GM23338 (cell line): ENCODE measurements around the gene HAO1. TPM values are rescaled to one million over a fixed set of nuclear protein-coding genes. Genes with fewer than 3 reads are reported as not detected.

ENCODE experiments used
- ATAC-seq: fragments of 200-7000 bp; cut with Tn5 transposase; 3 replicates; pipeline ENCODE4 v1.9.1; 2020
- DNase-seq: peaks from one replicate; pipeline ENCODE4 v3.0.0-alpha.2; 2015; ENCODE audit warnings: low spot score
- H2AFZ ChIP-seq: fragments of 200-600 bp; sonication (generic); 2 replicates; pipeline ENCODE4 v1.8.0; 2016; ENCODE audit warnings: antibody characterized with exemption, mild to moderate bottlenecking, moderate library complexity
- H3F3A ChIP-seq: fragments of 200-600 bp; sonication (generic); replicated peaks from 2 replicates; pipeline ENCODE4 v1.8.0; 2017; ENCODE audit warnings: antibody characterized with exemption, mixed run types, low read depth
- H3K27ac ChIP-seq: fragments of 200-600 bp; sonication (generic); 2 replicates; pipeline ENCODE4 v1.6.1; 2016; ENCODE audit warnings: low read depth
- H3K27me3 ChIP-seq: fragments of 200-600 bp; sonication (generic); 2 replicates; pipeline ENCODE4 v1.8.0; 2016; ENCODE audit warnings: mild to moderate bottlenecking, mixed run types, moderate library complexity; ENCODE audit not compliant: insufficient read depth
- H3K36me3 ChIP-seq: fragments of 200-600 bp; sonication (generic); 2 replicates; pipeline ENCODE4 v1.8.0; 2016; ENCODE audit warnings: mild to moderate bottlenecking; ENCODE audit not compliant: insufficient read depth
- H3K4me1 ChIP-seq: fragments of 200-600 bp; sonication (generic); 2 replicates; pipeline ENCODE4 v1.8.0; 2016; ENCODE audit warnings: mild to moderate bottlenecking, moderate library complexity; ENCODE audit not compliant: insufficient read depth
- H3K4me2 ChIP-seq: fragments of 200-600 bp; sonication (generic); 2 replicates; pipeline ENCODE4 v1.7.1; 2017; ENCODE audit warnings: mixed run types
- H3K4me3 ChIP-seq: fragments of 200-600 bp; sonication (generic); 2 replicates; pipeline ENCODE4 v1.6.1; 2016; ENCODE audit warnings: mixed run types
- H3K79me2 ChIP-seq: fragments of 200-600 bp; sonication (generic); replicated peaks from 2 replicates; pipeline ENCODE4 v1.8.0; 2017; ENCODE audit warnings: mild to moderate bottlenecking; ENCODE audit not compliant: insufficient read depth
- H3K9me2 ChIP-seq: fragments of 200-600 bp; sonication (generic); 2 replicates; pipeline ENCODE4 v1.8.0; 2017; ENCODE audit not compliant: insufficient read depth
- H4K20me1 ChIP-seq: fragments of 200-600 bp; sonication (generic); replicated peaks from 2 replicates; pipeline ENCODE4 v1.8.0; 2017; ENCODE audit warnings: mild to moderate bottlenecking; ENCODE audit not compliant: insufficient read depth
- H3K27ac Mint-ChIP-seq: 2 replicates; pipeline ENCODE4 v1.8.0; 2020; ENCODE audit warnings: inconsistent platforms, mild to moderate bottlenecking, moderate library complexity, mixed read lengths
- H3K27me3 Mint-ChIP-seq: 3 replicates; pipeline ENCODE4 v1.8.0; 2022; ENCODE audit warnings: low read depth, mild to moderate bottlenecking, moderate library complexity, mixed read lengths, inconsistent platforms; ENCODE audit not compliant: insufficient read depth, poor library complexity
- H3K36me3 Mint-ChIP-seq: 3 replicates; pipeline ENCODE4 v1.8.0; 2021; ENCODE audit warnings: low read depth, mild to moderate bottlenecking, inconsistent platforms, moderate library complexity, mixed read lengths
- H3K4me1 Mint-ChIP-seq: 3 replicates; pipeline ENCODE4 v1.8.0; 2020; ENCODE audit warnings: mild to moderate bottlenecking, inconsistent platforms, mixed read lengths
- H3K4me3 Mint-ChIP-seq: 3 replicates; pipeline ENCODE4 v1.8.0; 2021; ENCODE audit warnings: moderate library complexity, mild to moderate bottlenecking, inconsistent platforms, mixed read lengths
- H3K9me3 Mint-ChIP-seq: 3 replicates; pipeline ENCODE4 v1.8.0; 2020; ENCODE audit warnings: moderate library complexity, mild to moderate bottlenecking, inconsistent platforms, mixed read lengths
- CREB1 ChIP-seq: fragments of 250-450 bp; sonication (Bioruptor Pico); IDR thresholded peaks from 2 replicates; pipeline ENCODE4 v1.5.0; 2020; ENCODE audit warnings: low read depth, mild to moderate bottlenecking, moderate library complexity
- EZH2phosphoT487 ChIP-seq: fragments of 200-600 bp; sonication (generic); IDR thresholded peaks from one replicate; pipeline ENCODE4 v1.8.1; 2018; ENCODE audit warnings: antibody characterized with exemption; ENCODE audit not compliant: unreplicated experiment
- JUNB ChIP-seq: IDR thresholded peaks from one replicate; pipeline ENCODE4 v1.6.1; 2016; ENCODE audit warnings: antibody characterized with exemption; ENCODE audit not compliant: unreplicated experiment
- ZNF114 ChIP-seq: fragments of 250-450 bp; sonication (Bioruptor Pico); IDR thresholded peaks from 2 replicates; pipeline ENCODE4 v1.5.0; 2020; ENCODE audit warnings: mild to moderate bottlenecking, moderate library complexity
- polyA plus RNA-seq: library from polyadenylated mRNA; unstranded; fragments of >200 nt; fragmentation: Nextera tagmentation; extraction: Ambion mirVana; gene quantifications from 2 replicates; pipeline ENCODE4 v1.2.1, GENCODE V29; 2016
- total RNA-seq: library from RNA; depleted of rRNA; stranded (reverse); fragments of >200 nt; shearing (Covaris generic); gene quantifications from 2 replicates; pipeline ENCODE4 v1.2.3, GENCODE V29; 2014
- TF ChIP-seq, protein P1 (sequence below): fragments of 250-450 bp; sonication (Bioruptor Pico); IDR thresholded peaks from 2 replicates; pipeline ENCODE4 v1.5.0; 2020; ENCODE audit warnings: mild to moderate bottlenecking, moderate library complexity
- TF ChIP-seq, protein P2 (sequence below), 2 experiments: fragments of 200-600 bp in 1 of 2; sonication (generic) in 1 of 2; conservative IDR thresholded peaks; 2 replicates each; pipeline versions ENCODE4 v1.5.1 to v1.6.1; 2016 to 2017; ENCODE audit warnings: antibody characterized with exemption in 2 of 2, low read depth in 2 of 2, mild to moderate bottlenecking in 2 of 2, moderate library complexity in 1 of 2
- TF ChIP-seq, protein P3 (sequence below): IDR thresholded peaks from one replicate; pipeline ENCODE4 v1.6.1; 2018; ENCODE audit warnings: antibody characterized with exemption; ENCODE audit not compliant: unreplicated experiment
- TF ChIP-seq, protein P4 (sequence below): IDR thresholded peaks from 2 replicates; pipeline ENCODE4 v1.6.1; 2016; ENCODE audit warnings: antibody characterized with exemption

Gene HAO1
- total and polyA plus RNA-seq, 2 experiments from 2014 or later = not detected

DNA sequence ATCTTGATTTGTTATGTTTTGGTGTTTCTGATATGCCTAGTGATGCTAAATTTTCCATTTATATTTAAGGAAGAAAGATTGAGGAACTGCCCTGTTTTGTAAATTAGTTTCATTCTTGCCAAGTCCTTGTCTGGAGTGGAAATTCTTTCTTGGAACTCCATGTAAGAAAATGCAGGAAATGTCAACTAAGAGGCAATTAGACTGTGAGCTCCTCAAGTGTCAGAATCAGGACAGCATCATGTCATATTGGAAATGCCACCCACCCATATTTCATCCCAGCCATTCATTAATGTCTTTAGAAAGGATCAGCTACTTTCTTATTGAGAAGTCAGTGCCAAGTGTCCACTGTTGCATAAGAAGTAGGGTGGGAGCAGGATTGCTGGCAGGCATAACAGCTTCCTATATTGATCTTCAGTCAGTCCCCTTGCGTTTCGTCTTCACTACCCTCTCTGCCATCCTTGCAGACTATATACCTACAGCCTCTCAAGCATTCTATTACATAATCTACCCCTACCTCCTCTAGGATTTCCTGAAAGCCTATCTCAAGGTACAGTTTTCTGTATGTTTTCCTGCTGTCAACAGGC lies 42.4 kb downstream of the HAO1 start:
- peaks cover 4% of the 10 kb centered on the region; the same call in 1 of the 2 replicates for H3K9me2 ChIP-seq
- TF ChIP-seq CREB1 (CRISPR knock-in tag) (no peak), ZNF114 (CRISPR knock-in tag) (no peak), JUNB (no peak), EZH2phosphoT487 (no peak)
- TF ChIP-seq, protein P1, sequence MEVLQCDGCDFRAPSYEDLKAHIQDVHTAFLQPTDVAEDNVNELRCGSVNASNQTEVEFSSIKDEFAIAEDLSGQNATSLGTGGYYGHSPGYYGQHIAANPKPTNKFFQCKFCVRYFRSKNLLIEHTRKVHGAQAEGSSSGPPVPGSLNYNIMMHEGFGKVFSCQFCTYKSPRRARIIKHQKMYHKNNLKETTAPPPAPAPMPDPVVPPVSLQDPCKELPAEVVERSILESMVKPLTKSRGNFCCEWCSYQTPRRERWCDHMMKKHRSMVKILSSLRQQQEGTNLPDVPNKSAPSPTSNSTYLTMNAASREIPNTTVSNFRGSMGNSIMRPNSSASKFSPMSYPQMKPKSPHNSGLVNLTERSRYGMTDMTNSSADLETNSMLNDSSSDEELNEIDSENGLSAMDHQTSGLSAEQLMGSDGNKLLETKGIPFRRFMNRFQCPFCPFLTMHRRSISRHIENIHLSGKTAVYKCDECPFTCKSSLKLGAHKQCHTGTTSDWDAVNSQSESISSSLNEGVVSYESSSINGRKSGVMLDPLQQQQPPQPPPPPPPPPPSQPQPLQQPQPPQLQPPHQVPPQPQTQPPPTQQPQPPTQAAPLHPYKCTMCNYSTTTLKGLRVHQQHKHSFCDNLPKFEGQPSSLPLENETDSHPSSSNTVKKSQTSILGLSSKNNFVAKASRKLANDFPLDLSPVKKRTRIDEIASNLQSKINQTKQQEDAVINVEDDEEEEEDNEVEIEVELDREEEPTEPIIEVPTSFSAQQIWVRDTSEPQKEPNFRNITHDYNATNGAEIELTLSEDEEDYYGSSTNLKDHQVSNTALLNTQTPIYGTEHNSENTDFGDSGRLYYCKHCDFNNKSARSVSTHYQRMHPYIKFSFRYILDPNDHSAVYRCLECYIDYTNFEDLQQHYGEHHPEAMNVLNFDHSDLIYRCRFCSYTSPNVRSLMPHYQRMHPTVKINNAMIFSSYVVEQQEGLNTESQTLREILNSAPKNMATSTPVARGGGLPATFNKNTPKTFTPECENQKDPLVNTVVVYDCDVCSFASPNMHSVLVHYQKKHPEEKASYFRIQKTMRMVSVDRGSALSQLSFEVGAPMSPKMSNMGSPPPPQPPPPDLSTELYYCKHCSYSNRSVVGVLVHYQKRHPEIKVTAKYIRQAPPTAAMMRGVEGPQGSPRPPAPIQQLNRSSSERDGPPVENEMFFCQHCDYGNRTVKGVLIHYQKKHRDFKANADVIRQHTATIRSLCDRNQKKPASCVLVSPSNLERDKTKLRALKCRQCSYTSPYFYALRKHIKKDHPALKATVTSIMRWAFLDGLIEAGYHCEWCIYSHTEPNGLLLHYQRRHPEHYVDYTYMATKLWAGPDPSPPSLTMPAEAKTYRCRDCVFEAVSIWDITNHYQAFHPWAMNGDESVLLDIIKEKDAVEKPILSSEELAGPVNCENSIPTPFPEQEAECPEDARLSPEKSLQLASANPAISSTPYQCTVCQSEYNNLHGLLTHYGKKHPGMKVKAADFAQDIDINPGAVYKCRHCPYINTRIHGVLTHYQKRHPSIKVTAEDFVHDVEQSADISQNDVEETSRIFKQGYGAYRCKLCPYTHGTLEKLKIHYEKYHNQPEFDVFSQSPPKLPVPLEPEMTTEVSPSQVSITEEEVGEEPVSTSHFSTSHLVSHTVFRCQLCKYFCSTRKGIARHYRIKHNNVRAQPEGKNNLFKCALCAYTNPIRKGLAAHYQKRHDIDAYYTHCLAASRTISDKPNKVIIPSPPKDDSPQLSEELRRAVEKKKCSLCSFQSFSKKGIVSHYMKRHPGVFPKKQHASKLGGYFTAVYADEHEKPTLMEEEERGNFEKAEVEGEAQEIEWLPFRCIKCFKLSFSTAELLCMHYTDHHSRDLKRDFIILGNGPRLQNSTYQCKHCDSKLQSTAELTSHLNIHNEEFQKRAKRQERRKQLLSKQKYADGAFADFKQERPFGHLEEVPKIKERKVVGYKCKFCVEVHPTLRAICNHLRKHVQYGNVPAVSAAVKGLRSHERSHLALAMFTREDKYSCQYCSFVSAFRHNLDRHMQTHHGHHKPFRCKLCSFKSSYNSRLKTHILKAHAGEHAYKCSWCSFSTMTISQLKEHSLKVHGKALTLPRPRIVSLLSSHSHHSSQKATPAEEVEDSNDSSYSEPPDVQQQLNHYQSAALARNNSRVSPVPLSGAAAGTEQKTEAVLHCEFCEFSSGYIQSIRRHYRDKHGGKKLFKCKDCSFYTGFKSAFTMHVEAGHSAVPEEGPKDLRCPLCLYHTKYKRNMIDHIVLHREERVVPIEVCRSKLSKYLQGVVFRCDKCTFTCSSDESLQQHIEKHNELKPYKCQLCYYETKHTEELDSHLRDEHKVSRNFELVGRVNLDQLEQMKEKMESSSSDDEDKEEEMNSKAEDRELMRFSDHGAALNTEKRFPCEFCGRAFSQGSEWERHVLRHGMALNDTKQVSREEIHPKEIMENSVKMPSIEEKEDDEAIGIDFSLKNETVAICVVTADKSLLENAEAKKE = no peak
- TF ChIP-seq, protein P2, sequence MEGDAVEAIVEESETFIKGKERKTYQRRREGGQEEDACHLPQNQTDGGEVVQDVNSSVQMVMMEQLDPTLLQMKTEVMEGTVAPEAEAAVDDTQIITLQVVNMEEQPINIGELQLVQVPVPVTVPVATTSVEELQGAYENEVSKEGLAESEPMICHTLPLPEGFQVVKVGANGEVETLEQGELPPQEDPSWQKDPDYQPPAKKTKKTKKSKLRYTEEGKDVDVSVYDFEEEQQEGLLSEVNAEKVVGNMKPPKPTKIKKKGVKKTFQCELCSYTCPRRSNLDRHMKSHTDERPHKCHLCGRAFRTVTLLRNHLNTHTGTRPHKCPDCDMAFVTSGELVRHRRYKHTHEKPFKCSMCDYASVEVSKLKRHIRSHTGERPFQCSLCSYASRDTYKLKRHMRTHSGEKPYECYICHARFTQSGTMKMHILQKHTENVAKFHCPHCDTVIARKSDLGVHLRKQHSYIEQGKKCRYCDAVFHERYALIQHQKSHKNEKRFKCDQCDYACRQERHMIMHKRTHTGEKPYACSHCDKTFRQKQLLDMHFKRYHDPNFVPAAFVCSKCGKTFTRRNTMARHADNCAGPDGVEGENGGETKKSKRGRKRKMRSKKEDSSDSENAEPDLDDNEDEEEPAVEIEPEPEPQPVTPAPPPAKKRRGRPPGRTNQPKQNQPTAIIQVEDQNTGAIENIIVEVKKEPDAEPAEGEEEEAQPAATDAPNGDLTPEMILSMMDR (conservative IDR thresholded peaks at IDR 0.05; ENCODE audit: low read depth in 2 of 2) = no peak
- TF ChIP-seq, protein P3, sequence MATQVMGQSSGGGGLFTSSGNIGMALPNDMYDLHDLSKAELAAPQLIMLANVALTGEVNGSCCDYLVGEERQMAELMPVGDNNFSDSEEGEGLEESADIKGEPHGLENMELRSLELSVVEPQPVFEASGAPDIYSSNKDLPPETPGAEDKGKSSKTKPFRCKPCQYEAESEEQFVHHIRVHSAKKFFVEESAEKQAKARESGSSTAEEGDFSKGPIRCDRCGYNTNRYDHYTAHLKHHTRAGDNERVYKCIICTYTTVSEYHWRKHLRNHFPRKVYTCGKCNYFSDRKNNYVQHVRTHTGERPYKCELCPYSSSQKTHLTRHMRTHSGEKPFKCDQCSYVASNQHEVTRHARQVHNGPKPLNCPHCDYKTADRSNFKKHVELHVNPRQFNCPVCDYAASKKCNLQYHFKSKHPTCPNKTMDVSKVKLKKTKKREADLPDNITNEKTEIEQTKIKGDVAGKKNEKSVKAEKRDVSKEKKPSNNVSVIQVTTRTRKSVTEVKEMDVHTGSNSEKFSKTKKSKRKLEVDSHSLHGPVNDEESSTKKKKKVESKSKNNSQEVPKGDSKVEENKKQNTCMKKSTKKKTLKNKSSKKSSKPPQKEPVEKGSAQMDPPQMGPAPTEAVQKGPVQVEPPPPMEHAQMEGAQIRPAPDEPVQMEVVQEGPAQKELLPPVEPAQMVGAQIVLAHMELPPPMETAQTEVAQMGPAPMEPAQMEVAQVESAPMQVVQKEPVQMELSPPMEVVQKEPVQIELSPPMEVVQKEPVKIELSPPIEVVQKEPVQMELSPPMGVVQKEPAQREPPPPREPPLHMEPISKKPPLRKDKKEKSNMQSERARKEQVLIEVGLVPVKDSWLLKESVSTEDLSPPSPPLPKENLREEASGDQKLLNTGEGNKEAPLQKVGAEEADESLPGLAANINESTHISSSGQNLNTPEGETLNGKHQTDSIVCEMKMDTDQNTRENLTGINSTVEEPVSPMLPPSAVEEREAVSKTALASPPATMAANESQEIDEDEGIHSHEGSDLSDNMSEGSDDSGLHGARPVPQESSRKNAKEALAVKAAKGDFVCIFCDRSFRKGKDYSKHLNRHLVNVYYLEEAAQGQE = no peak
- TF ChIP-seq, protein P4, sequence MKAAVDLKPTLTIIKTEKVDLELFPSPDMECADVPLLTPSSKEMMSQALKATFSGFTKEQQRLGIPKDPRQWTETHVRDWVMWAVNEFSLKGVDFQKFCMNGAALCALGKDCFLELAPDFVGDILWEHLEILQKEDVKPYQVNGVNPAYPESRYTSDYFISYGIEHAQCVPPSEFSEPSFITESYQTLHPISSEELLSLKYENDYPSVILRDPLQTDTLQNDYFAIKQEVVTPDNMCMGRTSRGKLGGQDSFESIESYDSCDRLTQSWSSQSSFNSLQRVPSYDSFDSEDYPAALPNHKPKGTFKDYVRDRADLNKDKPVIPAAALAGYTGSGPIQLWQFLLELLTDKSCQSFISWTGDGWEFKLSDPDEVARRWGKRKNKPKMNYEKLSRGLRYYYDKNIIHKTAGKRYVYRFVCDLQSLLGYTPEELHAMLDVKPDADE = no peak
- no peak overlapping the region for H2AFZ ChIP-seq
- H3K4me2 ChIP-seq = no peak overlapping the region
- ATAC-seq (no peak), DNase-seq (no peak)
- H3K36me3 ChIP-seq = no peaks in the 10 kb centered on the region
- no peak overlapping the region for H3K27ac Mint-ChIP-seq
- no peaks in the 10 kb centered on the region; the same call in 2 of the 3 replicates for H3K4me1 Mint-ChIP-seq
- no peak overlapping the region for H3K27ac ChIP-seq
- no peak overlapping the region for H3K4me3 ChIP-seq
- H3K9me3 Mint-ChIP-seq = no peaks in the 10 kb centered on the region
- H3K27me3 Mint-ChIP-seq = no peaks in the 10 kb centered on the region
- no peaks in the 10 kb centered on the region for H3K36me3 Mint-ChIP-seq
- H4K20me1 ChIP-seq = no peaks in the 10 kb centered on the region
- H3K4me3 Mint-ChIP-seq = no peak overlapping the region
- H3K79me2 ChIP-seq = no peaks in the 10 kb centered on the region
- H3K4me1 ChIP-seq = no peaks in the 10 kb centered on the region
- no peaks in the 10 kb centered on the region for H3F3A ChIP-seq
- H3K27me3 ChIP-seq = no peaks in the 10 kb centered on the region
